Mesendoderm (in vitro differentiated cells): ENCODE measurements around the gene KYAT1.

Source experiments
- DNase-seq: peaks from one replicate; pipeline ENCODE4 v3.0.0; 2013
- H2AK5ac ChIP-seq: 2 replicates; pipeline ENCODE4 v1.6.1; 2013; ENCODE audit warnings: low read length, inconsistent platforms
- H2BK120ac ChIP-seq: 2 replicates; pipeline ENCODE4 v1.6.1; 2013; ENCODE audit warnings: low read depth, mild to moderate bottlenecking, low read length, moderate library complexity, mixed read lengths
- H2BK15ac ChIP-seq: replicated peaks from 2 replicates; pipeline ENCODE4 v1.6.1; 2013; ENCODE audit warnings: low read depth, mild to moderate bottlenecking, moderate library complexity
- H2BK5ac ChIP-seq: 2 replicates; pipeline ENCODE4 v1.6.1; 2013; ENCODE audit warnings: low read length, inconsistent platforms
- H3K18ac ChIP-seq: 2 replicates; pipeline ENCODE4 v1.6.1; 2013; ENCODE audit warnings: mild to moderate bottlenecking, low read length, mixed read lengths
- H3K23ac ChIP-seq: one replicate; pipeline ENCODE4 v1.6.1; 2013; ENCODE audit warnings: low read length
- H3K27ac ChIP-seq: 2 replicates; pipeline ENCODE4 v1.5.1; 2013; ENCODE audit warnings: low read depth, mild to moderate bottlenecking, inconsistent platforms, low read length, moderate library complexity
- H3K27me3 ChIP-seq: 2 replicates; pipeline ENCODE4 v1.6.1; 2013; ENCODE audit warnings: low read length, control low read depth, mild to moderate bottlenecking, inconsistent platforms; ENCODE audit not compliant: insufficient read depth, poor library complexity
- H3K36me3 ChIP-seq: 2 replicates; pipeline ENCODE4 v1.6.1; 2013; ENCODE audit warnings: low read length, inconsistent platforms; ENCODE audit not compliant: control insufficient read depth, insufficient read depth
- H3K4ac ChIP-seq: one replicate; pipeline ENCODE4 v1.6.1; 2013; ENCODE audit warnings: low read depth, mild to moderate bottlenecking, low read length, moderate library complexity
- H3K4me1 ChIP-seq: 2 replicates; pipeline ENCODE4 v1.6.1; 2013; ENCODE audit warnings: low read depth, low read length, inconsistent platforms; ENCODE audit not compliant: control insufficient read depth
- H3K4me2 ChIP-seq: 2 replicates; pipeline ENCODE4 v1.6.1; 2013; ENCODE audit warnings: low read length
- H3K4me3 ChIP-seq: 2 replicates; pipeline ENCODE4 v1.5.1; 2013; ENCODE audit warnings: mild to moderate bottlenecking, low read length
- H3K56ac ChIP-seq: one replicate; pipeline ENCODE4 v1.6.1; 2013; ENCODE audit warnings: low read length
- H3K79me1 ChIP-seq: 2 replicates; pipeline ENCODE4 v1.6.1; 2013; ENCODE audit warnings: low read length, inconsistent platforms
- H3K79me2 ChIP-seq: 2 replicates; pipeline ENCODE4 v1.6.1; 2013; ENCODE audit warnings: mild to moderate bottlenecking, low read length; ENCODE audit not compliant: control insufficient read depth, insufficient read depth
- H3K9ac ChIP-seq: 2 replicates; pipeline ENCODE4 v1.6.1; 2013; ENCODE audit warnings: low read length, inconsistent platforms
- H4K5ac ChIP-seq: one replicate; pipeline ENCODE4 v1.6.1; 2013; ENCODE audit warnings: low read length
- H4K8ac ChIP-seq: one replicate; pipeline ENCODE4 v1.6.1; 2013; ENCODE audit warnings: low read depth, mild to moderate bottlenecking, control low read depth, low read length, moderate library complexity
- WGBS: extraction: QIAGEN DNeasy Blood & Tissue Kit; methylation state at CpG from one replicate; pipeline ENCODE4 v1.1.7; 2013; ENCODE audit warnings: low lambda C conversion rate, missing lambda C conversion rate; ENCODE audit not compliant: insufficient coverage; ENCODE audit errors: extremely low coverage; 5-methylcytosine and 5-hydroxymethylcytosine counted together

The KYAT1 gene

DNA sequence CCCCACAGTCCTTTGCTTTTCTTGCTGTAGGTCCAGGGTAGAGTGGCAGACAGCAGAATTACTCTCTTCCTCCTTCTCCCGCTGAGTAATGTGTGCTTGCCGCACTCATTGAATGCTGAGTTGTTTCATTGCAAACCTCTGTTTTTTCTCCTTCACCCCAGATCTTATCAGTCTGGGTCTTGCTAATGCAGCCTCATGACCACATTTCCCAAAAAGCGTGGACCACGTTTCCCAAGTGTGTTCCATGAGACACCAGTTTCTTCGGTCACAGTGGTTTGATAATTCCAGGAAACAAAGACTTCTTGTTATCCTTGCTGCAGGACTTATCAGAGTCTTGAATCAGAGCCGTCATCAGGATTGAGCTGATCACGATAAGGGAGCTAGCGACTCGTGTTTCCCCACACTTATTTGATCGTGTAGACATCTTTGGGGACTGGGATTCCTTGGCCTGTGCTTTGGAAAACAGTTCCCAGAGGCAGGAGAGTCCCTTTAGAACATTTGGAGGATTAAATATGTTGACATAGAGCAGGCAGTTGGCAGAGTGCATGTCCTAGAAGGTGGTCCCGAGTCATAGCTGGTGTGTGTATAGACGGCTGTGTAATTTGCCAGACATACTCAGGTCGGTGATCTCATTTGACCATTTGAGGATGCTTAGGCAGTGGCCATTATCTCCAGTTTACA, 4.6 kb upstream of the KYAT1 start:
- Histone ChIP-seq H3K79me2 (peaks cover 68% of the 10 kb centered on the region), H3K4me1 (peaks cover 19% of the 10 kb centered on the region), H3K4ac (no peak overlapping the region), H3K4me2 (no peak overlapping the region), H3K9ac (no peak overlapping the region), H2AK5ac (no peak overlapping the region), H3K56ac (peak overlapping the region; percentile 58), H3K4me3 (no peak overlapping the region), H3K79me1 (peaks cover 29% of the 10 kb centered on the region), H2BK5ac (no peak overlapping the region), H3K27me3 (no peaks in the 10 kb centered on the region), H3K23ac (no peak overlapping the region), H4K5ac (no peak overlapping the region), H4K8ac (no peak overlapping the region), H2BK15ac (no peak overlapping the region), H3K27ac (peak overlapping the region; percentile 35), H3K18ac (no peak overlapping the region), H3K36me3 (peaks cover 11% of the 10 kb centered on the region), H2BK120ac (no peak overlapping the region)
- no peak for DNase-seq
- WGBS: no CpG with 5 or more reads among the region's 13 CpGs

DNA sequence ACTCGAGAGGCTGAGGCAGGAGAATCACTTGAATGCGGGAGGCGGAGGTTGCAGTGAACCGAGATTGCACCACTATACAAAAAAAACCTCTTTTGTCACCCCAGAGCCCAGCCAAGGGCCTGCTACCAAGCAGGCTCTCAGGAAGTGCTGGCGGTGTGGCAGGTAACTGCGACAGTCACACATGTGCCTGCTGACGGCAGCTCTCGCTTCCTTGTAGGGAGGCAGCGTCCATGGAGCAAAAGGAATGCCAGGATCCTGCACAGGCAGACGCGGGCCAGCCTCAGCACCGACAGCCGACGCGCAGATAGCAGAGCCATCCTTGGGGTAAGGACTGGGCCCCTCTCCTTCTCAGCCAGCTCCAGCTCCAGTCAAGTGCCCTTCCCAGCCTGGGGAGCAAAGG, 4.0 kb upstream of the KYAT1 start:
- no peak overlapping the region for H4K5ac ChIP-seq
- H3K79me2 ChIP-seq: peaks cover 68% of the 10 kb centered on the region
- no peak overlapping the region for H3K18ac ChIP-seq
- no peak overlapping the region for H3K4ac ChIP-seq
- DNase-seq: no peak
- H3K4me2 ChIP-seq: no peak overlapping the region
- no peak overlapping the region for H2AK5ac ChIP-seq
- H4K8ac ChIP-seq: no peak overlapping the region
- no CpG with 5 or more reads among the region's 15 CpGs for WGBS
- no peaks in the 10 kb centered on the region for H3K27me3 ChIP-seq
- H2BK15ac ChIP-seq: no peak overlapping the region
- H3K56ac ChIP-seq: peak overlapping the region; percentile 58
- H2BK5ac ChIP-seq: no peak overlapping the region
- no peak overlapping the region for H3K9ac ChIP-seq
- no peak overlapping the region for H3K23ac ChIP-seq
- peaks cover 11% of the 10 kb centered on the region for H3K36me3 ChIP-seq
- H3K27ac ChIP-seq: no peak overlapping the region
- peaks cover 30% of the 10 kb centered on the region for H3K79me1 ChIP-seq
- H3K4me1 ChIP-seq: peaks cover 19% of the 10 kb centered on the region
- H2BK120ac ChIP-seq: no peak overlapping the region
- no peak overlapping the region for H3K4me3 ChIP-seq

DNA sequence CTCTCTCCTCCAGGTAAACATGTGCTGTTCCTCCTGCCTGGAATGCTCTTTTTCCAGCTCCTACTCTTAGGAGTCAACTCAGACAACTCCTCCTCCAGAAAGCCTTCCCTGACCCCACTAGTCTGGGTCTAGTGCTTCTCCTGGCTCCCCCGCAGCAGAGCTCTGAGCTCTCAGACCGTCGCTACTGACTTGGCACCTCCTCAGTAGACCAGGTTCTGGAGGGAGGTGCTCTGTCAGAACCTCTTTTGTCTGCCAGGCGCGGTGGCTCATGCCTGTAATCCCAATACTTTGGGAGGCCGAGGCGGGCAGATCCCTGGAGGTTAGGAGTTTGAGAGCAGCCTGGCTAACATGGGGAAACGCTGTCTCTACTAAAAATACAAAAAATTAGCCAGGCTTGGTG, 3.6 kb upstream of the KYAT1 start:
- H3K27me3 ChIP-seq: no peaks in the 10 kb centered on the region
- no peak overlapping the region for H3K27ac ChIP-seq
- DNase-seq: no peak
- no peak overlapping the region for H2BK15ac ChIP-seq
- H3K9ac ChIP-seq: peak overlapping the region; percentile 40
- no peak overlapping the region for H2BK120ac ChIP-seq
- H2AK5ac ChIP-seq: no peak overlapping the region
- H4K5ac ChIP-seq: no peak overlapping the region
- peaks cover 29% of the 10 kb centered on the region for H3K79me1 ChIP-seq
- WGBS: no CpG with 5 or more reads among the region's 8 CpGs
- H3K36me3 ChIP-seq: peaks cover 9% of the 10 kb centered on the region
- H3K4me2 ChIP-seq: no peak overlapping the region
- H3K18ac ChIP-seq: no peak overlapping the region
- H3K4ac ChIP-seq: no peak overlapping the region
- no peak overlapping the region for H3K23ac ChIP-seq
- no peak overlapping the region for H2BK5ac ChIP-seq
- H3K4me1 ChIP-seq: peaks cover 19% of the 10 kb centered on the region
- peak overlapping the region; percentile 69 for H3K56ac ChIP-seq
- H3K4me3 ChIP-seq: no peak overlapping the region
- H3K79me2 ChIP-seq: peaks cover 65% of the 10 kb centered on the region
- no peak overlapping the region for H4K8ac ChIP-seq

DNA sequence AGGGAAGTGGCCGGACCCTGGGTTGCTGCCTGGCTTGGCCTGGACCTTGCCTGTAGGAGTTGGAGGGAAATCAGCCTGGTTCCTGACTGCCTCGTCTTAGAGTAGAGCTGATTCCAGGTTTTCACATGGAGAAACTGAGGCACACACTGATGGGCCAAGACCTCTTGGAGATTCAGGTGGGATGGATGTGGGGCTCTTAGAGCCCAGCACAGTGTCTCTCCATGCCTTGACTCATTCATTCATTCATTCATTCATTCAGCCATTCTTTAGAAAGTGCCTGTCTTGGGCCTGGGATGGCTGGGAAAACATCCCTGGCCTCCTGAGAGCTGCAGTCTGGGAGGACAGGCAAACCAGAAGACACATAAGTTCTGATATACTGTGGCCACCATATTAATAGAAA, 2.4 kb upstream of the KYAT1 start:
- no peak overlapping the region for H3K4me3 ChIP-seq

DNA sequence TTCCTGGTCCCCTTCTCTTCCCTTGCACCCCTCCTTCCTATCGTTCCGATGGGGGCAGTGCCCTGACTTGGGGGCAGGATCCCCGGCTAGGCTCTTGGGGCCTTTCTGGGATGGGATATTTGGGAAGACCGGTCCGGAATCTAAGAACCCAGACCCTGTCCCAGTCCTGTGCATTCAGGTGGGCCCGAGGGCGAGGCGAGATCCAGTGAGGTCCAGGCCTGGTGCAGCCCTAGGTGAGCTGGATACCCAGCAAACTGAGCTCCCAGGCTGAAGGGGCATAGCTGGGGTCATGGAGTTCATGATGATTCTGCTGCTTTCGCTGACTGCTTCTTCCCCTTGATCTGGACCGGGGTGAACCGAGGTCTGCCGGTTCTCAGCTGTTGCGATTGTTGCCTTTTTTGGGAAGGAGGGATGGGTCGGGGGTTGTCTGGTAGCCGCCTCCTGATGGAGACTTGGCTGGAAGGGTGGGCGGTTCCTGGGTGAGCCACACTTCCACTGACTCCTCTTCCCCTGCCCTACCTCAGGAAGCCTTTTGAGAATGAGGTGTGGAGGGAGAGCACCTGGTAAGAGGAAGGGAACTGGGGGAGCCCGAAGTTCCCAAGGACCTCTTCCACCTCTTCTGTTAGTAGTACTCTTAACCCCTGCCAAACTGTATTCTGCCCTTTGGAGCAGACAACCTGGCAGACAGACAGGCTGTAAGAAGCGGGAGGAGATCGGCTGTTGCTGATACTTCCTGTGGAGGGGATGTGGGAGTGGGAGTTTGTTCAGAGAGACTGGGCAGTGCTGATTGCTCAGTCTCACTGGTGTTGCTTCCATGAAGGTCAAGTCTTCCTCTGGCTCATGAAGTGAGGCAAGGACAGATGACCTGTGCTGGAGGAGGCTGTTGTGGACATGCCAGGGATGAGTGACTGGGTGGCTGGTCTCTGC, 1.2 kb upstream of the KYAT1 start:
- no peak overlapping the region for H2BK5ac ChIP-seq
- no peak overlapping the region for H2BK15ac ChIP-seq
- no CpG with 5 or more reads among the region's 19 CpGs for WGBS
- no peaks in the 10 kb centered on the region for H3K27me3 ChIP-seq
- no peak overlapping the region for H4K5ac ChIP-seq
- H3K4ac ChIP-seq: peak overlapping the region; percentile 41
- peak overlapping the region; percentile 31 for H2BK120ac ChIP-seq
- peaks cover 20% of the 10 kb centered on the region for H3K79me1 ChIP-seq
- H3K4me2 ChIP-seq: peak overlapping the region; percentile 88
- no peak overlapping the region for H4K8ac ChIP-seq
- H3K9ac ChIP-seq: peak overlapping the region; percentile 94
- DNase-seq: peak; percentile 68
- H3K4me3 ChIP-seq: peak overlapping the region; percentile 54
- peak overlapping the region; percentile 84 for H3K56ac ChIP-seq
- H2AK5ac ChIP-seq: peak overlapping the region; percentile 79
- peak overlapping the region; percentile 74 for H3K27ac ChIP-seq
- no peak overlapping the region for H3K23ac ChIP-seq
- H3K36me3 ChIP-seq: peaks cover 4% of the 10 kb centered on the region
- H3K4me1 ChIP-seq: peaks cover 7% of the 10 kb centered on the region
- H3K79me2 ChIP-seq: peaks cover 50% of the 10 kb centered on the region
- peak overlapping the region; percentile 85 for H3K18ac ChIP-seq

More for the DNA sequence above, 2.4 kb upstream of the KYAT1 start:
- Histone ChIP-seq H3K56ac (peak overlapping the region; percentile 62), H4K5ac (no peak overlapping the region), H3K18ac (no peak overlapping the region), H2AK5ac (no peak overlapping the region), H3K79me1 (peaks cover 27% of the 10 kb centered on the region), H3K27ac (no peak overlapping the region), H3K23ac (no peak overlapping the region), H3K4ac (no peak overlapping the region), H4K8ac (no peak overlapping the region), H2BK15ac (no peak overlapping the region), H3K4me1 (peaks cover 19% of the 10 kb centered on the region), H3K27me3 (no peaks in the 10 kb centered on the region), H3K4me2 (no peak overlapping the region), H2BK5ac (no peak overlapping the region), H2BK120ac (no peak overlapping the region), H3K79me2 (peaks cover 62% of the 10 kb centered on the region), H3K36me3 (peaks cover 6% of the 10 kb centered on the region), H3K9ac (no peak overlapping the region)
- WGBS: no CpG with 5 or more reads among the region's 2 CpGs
- DNase-seq: no peak
